ENCODE results near the gene MAP1S.

GRCh38 chr19:17686023-17686521, 33.2 kb upstream of the MAP1S start:
- TF ChIP-seq EZH2 (optimal IDR thresholded peaks at IDR 0.05; ENCODE audit: low read depth, low read length) (no peak), EZH2phosphoT487 (IDR thresholded peaks at IDR 0.05; ENCODE audit: low read length) (no peak)
- TF ChIP-seq, protein P1, sequence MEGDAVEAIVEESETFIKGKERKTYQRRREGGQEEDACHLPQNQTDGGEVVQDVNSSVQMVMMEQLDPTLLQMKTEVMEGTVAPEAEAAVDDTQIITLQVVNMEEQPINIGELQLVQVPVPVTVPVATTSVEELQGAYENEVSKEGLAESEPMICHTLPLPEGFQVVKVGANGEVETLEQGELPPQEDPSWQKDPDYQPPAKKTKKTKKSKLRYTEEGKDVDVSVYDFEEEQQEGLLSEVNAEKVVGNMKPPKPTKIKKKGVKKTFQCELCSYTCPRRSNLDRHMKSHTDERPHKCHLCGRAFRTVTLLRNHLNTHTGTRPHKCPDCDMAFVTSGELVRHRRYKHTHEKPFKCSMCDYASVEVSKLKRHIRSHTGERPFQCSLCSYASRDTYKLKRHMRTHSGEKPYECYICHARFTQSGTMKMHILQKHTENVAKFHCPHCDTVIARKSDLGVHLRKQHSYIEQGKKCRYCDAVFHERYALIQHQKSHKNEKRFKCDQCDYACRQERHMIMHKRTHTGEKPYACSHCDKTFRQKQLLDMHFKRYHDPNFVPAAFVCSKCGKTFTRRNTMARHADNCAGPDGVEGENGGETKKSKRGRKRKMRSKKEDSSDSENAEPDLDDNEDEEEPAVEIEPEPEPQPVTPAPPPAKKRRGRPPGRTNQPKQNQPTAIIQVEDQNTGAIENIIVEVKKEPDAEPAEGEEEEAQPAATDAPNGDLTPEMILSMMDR (IDR thresholded peaks at IDR 0.05; ENCODE audit: low read length): no peak
